ENCODE results near the gene WRAP73.

WRAP73 gene

GRCh38 chr1:3672231-3672970, 22.5 kb upstream of the WRAP73 start:
- Histone ChIP-seq H2AFZ (ENCODE audit: low read depth, low read length, severe bottlenecking) (no peak overlapping the region), H3K27ac (ENCODE audit: low read depth, low read length) (no peak overlapping the region), H3K9ac (ENCODE audit: low read length) (no peak overlapping the region), H3K27me3 (ENCODE audit: low read length) (no peaks in the 10 kb centered on the region), H3K36me3 (ENCODE audit: low read length) (no peaks in the 10 kb centered on the region), H3K79me2 (ENCODE audit: insufficient read depth, low read length) (no peaks in the 10 kb centered on the region), H3K9me3 (ENCODE audit: insufficient read depth, low read length) (no peaks in the 10 kb centered on the region), H3K4me2 (ENCODE audit: low read depth, low read length, poor library complexity, severe bottlenecking) (peak overlapping the region; percentile 29), H3K9me2 (replicated peaks; ENCODE audit: insufficient read depth, low read length) (no peaks in the 10 kb centered on the region), H3F3A (ENCODE audit: insufficient read depth) (no peaks in the 10 kb centered on the region), H4K20me1 (ENCODE audit: low read depth, low read length) (no peaks in the 10 kb centered on the region), H3K4me3 (ENCODE audit: insufficient read depth, low read length, poor library complexity, severe bottlenecking) (no peak overlapping the region)
- TF ChIP-seq EZH2phosphoT487 (conservative IDR thresholded peaks at IDR 0.05; ENCODE audit: low read length): no peak
- TF ChIP-seq, protein P1, sequence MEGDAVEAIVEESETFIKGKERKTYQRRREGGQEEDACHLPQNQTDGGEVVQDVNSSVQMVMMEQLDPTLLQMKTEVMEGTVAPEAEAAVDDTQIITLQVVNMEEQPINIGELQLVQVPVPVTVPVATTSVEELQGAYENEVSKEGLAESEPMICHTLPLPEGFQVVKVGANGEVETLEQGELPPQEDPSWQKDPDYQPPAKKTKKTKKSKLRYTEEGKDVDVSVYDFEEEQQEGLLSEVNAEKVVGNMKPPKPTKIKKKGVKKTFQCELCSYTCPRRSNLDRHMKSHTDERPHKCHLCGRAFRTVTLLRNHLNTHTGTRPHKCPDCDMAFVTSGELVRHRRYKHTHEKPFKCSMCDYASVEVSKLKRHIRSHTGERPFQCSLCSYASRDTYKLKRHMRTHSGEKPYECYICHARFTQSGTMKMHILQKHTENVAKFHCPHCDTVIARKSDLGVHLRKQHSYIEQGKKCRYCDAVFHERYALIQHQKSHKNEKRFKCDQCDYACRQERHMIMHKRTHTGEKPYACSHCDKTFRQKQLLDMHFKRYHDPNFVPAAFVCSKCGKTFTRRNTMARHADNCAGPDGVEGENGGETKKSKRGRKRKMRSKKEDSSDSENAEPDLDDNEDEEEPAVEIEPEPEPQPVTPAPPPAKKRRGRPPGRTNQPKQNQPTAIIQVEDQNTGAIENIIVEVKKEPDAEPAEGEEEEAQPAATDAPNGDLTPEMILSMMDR (IDR thresholded peaks at IDR 0.05; ENCODE audit: insufficient read depth, low read length, poor library complexity, severe bottlenecking): no peak

GRCh38 chr1:3671371-3672180, 21.7 kb upstream of the WRAP73 start:
- no peak for TF ChIP-seq EZH2phosphoT487 (conservative IDR thresholded peaks at IDR 0.05; ENCODE audit: low read length)
- TF ChIP-seq, protein P1 (IDR thresholded peaks at IDR 0.05; ENCODE audit: insufficient read depth, low read length, poor library complexity, severe bottlenecking): no peak
- no peak overlapping the region for H2AFZ ChIP-seq (ENCODE audit: low read depth, low read length, severe bottlenecking)

DNA sequence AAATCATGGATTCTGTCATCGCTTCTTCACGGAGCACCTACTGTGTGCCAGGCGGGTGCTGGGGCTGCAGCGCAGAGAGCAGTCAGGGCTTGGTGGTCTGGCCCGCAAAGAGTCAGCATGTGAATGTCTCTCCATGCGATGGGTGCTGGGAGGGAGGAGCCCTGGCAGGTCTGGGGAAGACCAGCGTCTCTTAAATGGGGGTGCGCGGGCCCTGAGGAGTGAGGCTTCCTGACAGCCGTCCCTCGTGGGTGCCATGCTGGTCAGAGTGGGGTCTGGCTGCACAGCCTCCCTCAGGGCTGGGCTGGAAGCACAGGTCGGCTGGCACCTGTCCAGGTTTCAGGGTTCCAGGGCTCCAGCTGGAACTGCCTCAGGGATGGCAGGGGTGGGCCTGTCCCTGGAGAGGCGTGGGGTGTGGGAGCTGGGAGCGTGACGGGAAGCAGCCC, 20.9 kb upstream of the WRAP73 start:
- H3K79me2 ChIP-seq (ENCODE audit: insufficient read depth, low read length): no peaks in the 10 kb centered on the region
- H3K4me3 ChIP-seq (ENCODE audit: insufficient read depth, low read length, poor library complexity, severe bottlenecking): no peak overlapping the region
- H3K27me3 ChIP-seq (ENCODE audit: low read length): no peaks in the 10 kb centered on the region
- no peaks in the 10 kb centered on the region for H4K20me1 ChIP-seq (ENCODE audit: low read depth, low read length)
- H3K36me3 ChIP-seq (ENCODE audit: low read length): no peaks in the 10 kb centered on the region
- no peaks in the 10 kb centered on the region for H3K9me3 ChIP-seq (ENCODE audit: insufficient read depth, low read length)
- no peaks in the 10 kb centered on the region for H3K9me2 ChIP-seq (replicated peaks; ENCODE audit: insufficient read depth, low read length)
- H3K27ac ChIP-seq (ENCODE audit: low read depth, low read length): no peak overlapping the region
- no peak overlapping the region for H2AFZ ChIP-seq (ENCODE audit: low read depth, low read length, severe bottlenecking)
- H3K4me2 ChIP-seq (ENCODE audit: low read depth, low read length, poor library complexity, severe bottlenecking): no peak overlapping the region
- no peaks in the 10 kb centered on the region for H3F3A ChIP-seq (ENCODE audit: insufficient read depth)
- H3K9ac ChIP-seq (ENCODE audit: low read length): no peak overlapping the region
- TF ChIP-seq, protein P1 (IDR thresholded peaks at IDR 0.05; ENCODE audit: insufficient read depth, low read length, poor library complexity, severe bottlenecking): no peak
- no peak for TF ChIP-seq EZH2phosphoT487 (conservative IDR thresholded peaks at IDR 0.05; ENCODE audit: low read length)

More at GRCh38 chr1:3671371-3672180, 21.7 kb upstream of the WRAP73 start:
- Histone ChIP-seq H3K27ac (ENCODE audit: low read depth, low read length) (no peak overlapping the region), H3K36me3 (ENCODE audit: low read length) (no peaks in the 10 kb centered on the region), H3K4me3 (ENCODE audit: insufficient read depth, low read length, poor library complexity, severe bottlenecking) (no peak overlapping the region), H3K9me2 (replicated peaks; ENCODE audit: insufficient read depth, low read length) (no peaks in the 10 kb centered on the region), H3K27me3 (ENCODE audit: low read length) (no peaks in the 10 kb centered on the region), H3K4me2 (ENCODE audit: low read depth, low read length, poor library complexity, severe bottlenecking) (no peak overlapping the region), H3F3A (ENCODE audit: insufficient read depth) (no peaks in the 10 kb centered on the region), H3K79me2 (ENCODE audit: insufficient read depth, low read length) (no peaks in the 10 kb centered on the region), H3K9me3 (ENCODE audit: insufficient read depth, low read length) (no peaks in the 10 kb centered on the region), H4K20me1 (ENCODE audit: low read depth, low read length) (no peaks in the 10 kb centered on the region), H3K9ac (ENCODE audit: low read length) (no peak overlapping the region)
